A172 (cell line): Measurements from ENCODE around the gene AHR. TPM values are rescaled to one million over a fixed set of nuclear protein-coding genes. Genes with fewer than 3 reads are reported as not detected.
A peak's percentile ranks its signal among the peaks of the same experiment; 100 is the strongest.

Experiments used
- DNase-seq: peaks from one replicate; pipeline ENCODE4 v3.0.0-alpha.2; 2015; ENCODE audit warnings: low spot score
- total RNA-seq: library from RNA; depleted of rRNA; stranded (reverse); fragments of >200 nt; shearing (Covaris generic); gene quantifications from 2 replicates; pipeline ENCODE4 v1.2.3, GENCODE V29; 2014; rRNA removed

The AHR gene
- total RNA-seq: not detected in 2 replicates

GRCh38 chr7:17298102-17298839 lies at the start of gene AHR:
Gene AHR (plus strand): TSS chr7:17298652. CDS start chr7:17299265, 613 bp downstream.
- DNase-seq: no peak

- no peak for DNase-seq
These were observed 44.6 kb upstream of the AHR start for GRCh38 chr7:17253885-17254284.

DNA sequence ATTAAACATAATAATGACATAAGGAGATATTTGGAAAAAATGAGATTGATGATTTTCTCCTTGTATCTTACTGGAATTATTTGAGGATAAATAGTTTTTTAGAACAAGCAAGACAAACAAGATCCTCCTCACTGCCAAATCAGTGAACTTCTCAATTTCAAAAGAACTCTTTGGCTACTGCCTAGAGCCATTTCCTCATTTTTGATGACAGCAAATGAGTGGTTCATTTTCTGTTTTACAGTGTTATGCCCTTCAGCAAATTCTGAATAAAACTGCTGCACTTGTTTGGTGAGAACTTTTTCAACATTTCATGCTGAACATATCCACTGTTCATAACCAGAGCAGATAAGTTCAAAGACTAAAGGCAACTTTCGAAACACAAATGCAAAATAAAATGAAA lies 42.5 kb upstream of the AHR start:
- DNase-seq: no peak

- no peak for DNase-seq
These were observed 42.1 kb upstream of the AHR start for GRCh38 chr7:17256375-17256774.

GRCh38 chr7:17266565-17266964 lies 31.9 kb upstream of the AHR start:
- DNase-seq: no peak

GRCh38 chr7:17269341-17270221 lies 28.9 kb upstream of the AHR start:
- DNase-seq: no peak

- DNase-seq: peak; percentile 97
These were observed 23.8 kb upstream of the AHR start for GRCh38 chr7:17274551-17275245.

DNA sequence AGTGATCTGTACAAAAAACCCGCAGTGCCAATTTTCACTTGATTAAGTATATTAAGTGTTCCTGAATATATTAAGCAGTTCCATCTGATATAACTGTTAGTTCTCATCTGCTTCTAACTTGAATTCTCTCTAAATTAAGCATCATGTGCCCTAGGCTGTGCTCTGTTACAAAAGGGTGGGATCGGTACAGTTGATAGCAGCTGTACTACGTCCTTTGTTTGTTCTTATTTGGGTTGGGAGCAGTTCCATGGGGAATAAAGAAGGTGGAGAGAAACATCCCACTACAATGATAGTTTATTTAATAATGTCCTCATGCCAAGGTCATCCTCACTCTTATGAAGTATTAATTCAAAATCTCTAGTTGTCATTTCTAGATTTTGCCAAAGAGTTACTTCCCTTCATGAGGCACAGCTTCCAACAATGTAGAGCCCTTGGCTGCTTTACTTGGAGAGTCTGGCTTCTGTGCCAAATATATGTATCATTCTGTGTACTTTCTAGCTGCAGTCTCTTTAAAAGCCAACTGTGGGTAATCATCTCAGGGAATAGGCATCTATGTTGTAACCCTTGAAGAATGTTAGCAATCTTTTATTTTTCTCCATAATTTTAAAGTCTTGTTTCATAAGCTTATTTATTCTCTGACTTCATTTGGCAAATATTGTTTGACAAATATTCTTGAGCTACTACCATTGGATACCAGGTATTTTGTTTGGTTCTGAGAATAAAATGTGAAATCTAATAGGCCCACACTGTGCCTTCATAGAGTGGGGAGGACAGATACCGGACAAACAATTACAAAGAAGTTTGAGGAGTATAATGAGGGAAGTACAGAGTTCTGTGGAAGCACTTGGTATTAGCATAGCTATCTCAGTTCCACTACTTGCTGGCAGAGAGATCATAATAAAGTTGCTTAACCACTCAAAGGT lies 22.4 kb upstream of the AHR start:
- DNase-seq: peak; percentile 88

DNA sequence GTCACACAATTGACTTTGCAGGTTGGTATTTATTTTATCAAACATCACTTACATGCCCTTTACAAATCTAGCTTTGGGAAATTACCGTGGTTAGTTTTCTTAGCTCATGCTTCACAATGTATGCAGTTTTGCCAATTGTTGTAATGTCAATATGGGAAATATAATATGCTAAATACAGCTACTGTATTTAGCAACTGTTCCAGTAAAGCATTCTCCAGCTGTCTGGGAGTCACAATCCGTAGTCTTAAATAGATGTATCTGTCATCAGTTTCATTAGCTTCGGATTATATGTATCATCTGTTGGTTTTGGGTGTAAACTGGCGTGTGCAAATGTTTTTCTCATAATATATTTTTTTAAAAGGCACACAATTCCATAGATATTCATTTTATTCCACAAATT lies 19.4 kb upstream of the AHR start:
- no peak for DNase-seq

DNA sequence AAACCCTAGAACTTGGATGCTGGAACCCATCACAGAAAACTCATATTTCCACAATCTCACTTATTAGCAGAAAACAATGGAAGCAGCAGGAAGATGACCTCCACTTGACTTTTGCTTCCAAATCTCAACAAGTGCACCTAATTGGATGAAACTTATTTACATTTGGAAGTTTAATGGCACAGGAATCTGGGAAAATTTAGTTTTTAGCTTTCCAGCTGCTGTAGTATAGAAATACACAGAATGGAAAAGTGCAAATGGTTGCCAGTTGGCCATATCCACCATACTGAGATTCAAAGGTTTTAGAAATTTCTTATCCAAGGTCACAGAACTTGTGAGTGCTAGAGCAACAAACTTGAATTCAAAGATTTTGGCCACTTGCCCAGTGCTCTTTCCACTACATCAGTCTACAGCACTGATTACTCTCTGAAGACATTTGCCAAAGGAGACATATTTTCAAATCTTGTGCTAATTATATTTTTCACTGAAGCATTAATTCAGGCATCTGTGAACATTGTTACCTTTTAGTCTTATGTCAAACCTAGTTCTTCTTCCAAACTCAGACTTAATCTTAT lies 9.3 kb upstream of the AHR start:
- no peak for DNase-seq

DNA sequence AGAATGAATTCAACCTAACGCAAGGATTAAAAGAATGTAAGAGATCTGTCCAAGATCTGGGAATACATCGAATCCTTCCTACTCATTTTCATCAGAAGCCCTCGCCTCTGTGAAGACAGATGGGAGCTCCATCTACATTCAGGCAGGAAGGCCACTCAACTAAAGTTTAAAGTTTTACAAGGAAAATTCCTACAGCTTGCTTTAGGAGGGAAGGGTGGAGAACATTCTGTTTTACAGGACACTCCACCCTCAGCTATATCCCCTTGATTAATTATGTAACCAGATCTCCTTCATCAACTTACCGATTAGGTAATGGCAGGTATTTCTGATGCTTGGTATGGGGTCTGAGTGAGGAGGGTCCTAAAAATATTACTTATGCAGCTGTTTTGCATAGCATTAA lies 5.6 kb upstream of the AHR start:
- no peak for DNase-seq

GRCh38 chr7:17293481-17293880 lies 5.0 kb upstream of the AHR start:
- no peak for DNase-seq

- no peak for DNase-seq
These were observed 1.2 kb upstream of the AHR start for GRCh38 chr7:17297243-17297642.

- no peak for DNase-seq
These were observed 509 bp downstream of the AHR start for GRCh38 chr7:17298840-17299482.

- no peak for DNase-seq
These were observed 1.1 kb downstream of the AHR start for GRCh38 chr7:17299483-17299991.

- no peak for DNase-seq
These were observed 1.6 kb downstream of the AHR start for GRCh38 chr7:17300012-17300411.

DNA sequence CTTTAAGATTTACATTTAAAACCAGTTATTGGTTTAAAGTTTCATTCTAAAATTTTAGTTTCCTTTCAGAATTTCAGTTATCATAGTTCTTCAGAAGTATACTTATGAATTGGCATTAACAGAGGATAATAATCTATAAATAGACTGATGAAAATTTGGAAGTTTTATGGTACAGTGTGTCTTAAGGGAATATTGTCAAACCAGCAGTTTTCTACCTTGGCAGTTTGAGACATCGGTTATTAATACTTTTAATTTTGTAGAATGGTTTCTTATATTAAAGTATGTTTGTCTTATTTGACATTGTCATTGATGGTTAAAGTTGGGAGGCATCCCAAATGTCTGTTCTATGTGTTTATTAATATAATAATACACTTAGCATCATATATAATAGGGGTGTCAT lies 2.0 kb downstream of the AHR start:
- DNase-seq: no peak

GRCh38 chr7:17301471-17302456 lies 3.3 kb downstream of the AHR start:
- peak; percentile 43 for DNase-seq

GRCh38 chr7:17302575-17303142 lies 4.2 kb downstream of the AHR start:
- DNase-seq: no peak
